Neural cell (in vitro differentiated cells): ENCODE measurements around the gene RNF4. TPM values are rescaled to one million over a fixed set of nuclear protein-coding genes. Genes with fewer than 3 reads are reported as not detected.

ENCODE experiments used
- H2AFZ ChIP-seq: fragments of 200-600, 300-800 bp; sonication (generic), shearing (Covaris generic); 2 replicates; pipeline ENCODE4 v1.6.0; 2014; ENCODE audit warnings: low read depth, mild to moderate bottlenecking, antibody characterized with exemption, low read length, moderate library complexity
- H3F3A ChIP-seq: fragments of 200-600 bp; shearing (Covaris generic); 2 replicates; pipeline ENCODE4 v1.6.1; 2016; ENCODE audit warnings: mild to moderate bottlenecking, moderate library complexity, mixed read lengths, antibody characterized with exemption, low read length; ENCODE audit not compliant: insufficient read depth, poor library complexity, severe bottlenecking
- H3K27ac ChIP-seq: fragments of 200-600, 300-800 bp; sonication (generic), shearing (Covaris generic); 2 replicates; pipeline ENCODE4 v1.5.1; 2014; ENCODE audit warnings: mild to moderate bottlenecking, low read length, moderate library complexity
- H3K27me3 ChIP-seq: fragments of 300-800, 200-600 bp; sonication (generic), shearing (Covaris generic); 2 replicates; pipeline ENCODE4 v1.6.0; 2014; ENCODE audit warnings: mild to moderate bottlenecking, low read depth, low read length, moderate library complexity; ENCODE audit not compliant: insufficient read depth
- H3K36me3 ChIP-seq: fragments of 300-800, 200-600 bp; sonication (generic), shearing (Covaris generic); 2 replicates; pipeline ENCODE4 v1.5.1; 2014; ENCODE audit warnings: mild to moderate bottlenecking, antibody characterized with exemption, low read length, moderate library complexity; ENCODE audit not compliant: insufficient read depth
- H3K4me2 ChIP-seq: fragments of 300-800, 200-600 bp; sonication (generic), shearing (Covaris generic); 2 replicates; pipeline ENCODE4 v1.6.0; 2014; ENCODE audit warnings: mild to moderate bottlenecking, low read length
- H3K4me3 ChIP-seq: fragments of 300-800, 200-600 bp; sonication (generic), shearing (Covaris generic); 2 replicates; pipeline ENCODE4 v1.5.1; 2014; ENCODE audit warnings: mild to moderate bottlenecking, low read length, moderate library complexity
- H3K79me2 ChIP-seq: fragments of 200-600 bp; shearing (Covaris generic); replicated peaks from 2 replicates; pipeline ENCODE4 v1.6.0; 2014; ENCODE audit warnings: mild to moderate bottlenecking, low read length, moderate library complexity; ENCODE audit not compliant: insufficient read depth
- H3K9ac ChIP-seq: fragments of 300-800, 200-600 bp; sonication (generic), shearing (Covaris generic); 2 replicates; pipeline ENCODE4 v1.6.1; 2016; ENCODE audit warnings: mild to moderate bottlenecking, low read length, mixed read lengths
- H3K9me2 ChIP-seq: fragments of 200-600 bp; shearing (Covaris generic); 2 replicates; pipeline ENCODE4 v1.6.1; 2016; ENCODE audit warnings: mild to moderate bottlenecking, low read length, mixed read lengths; ENCODE audit not compliant: insufficient read depth
- H3K9me3 ChIP-seq: fragments of 200-600, 300-800 bp; sonication (generic), shearing (Covaris generic); 2 replicates; pipeline ENCODE4 v1.6.1; 2016; ENCODE audit warnings: mild to moderate bottlenecking, mixed run types, low read length, moderate library complexity, mixed read lengths
- H4K20me1 ChIP-seq: fragments of 200-600 bp; shearing (Covaris generic); 2 replicates; pipeline ENCODE4 v1.6.1; 2016; ENCODE audit warnings: mild to moderate bottlenecking, mixed run types; ENCODE audit not compliant: insufficient read depth
- CTCF ChIP-seq: fragments of 450-650 bp; IDR thresholded peaks from 2 replicates; pipeline ENCODE4 v1.5.1; 2014; ENCODE audit warnings: antibody characterized with exemption, mild to moderate bottlenecking, moderate library complexity; ENCODE audit not compliant: poor library complexity, severe bottlenecking
- EP300 ChIP-seq: fragments of 450-650 bp; conservative IDR thresholded peaks from 2 replicates; pipeline ENCODE4 v1.6.1; 2014; ENCODE audit warnings: antibody characterized with exemption, mild to moderate bottlenecking, moderate library complexity; ENCODE audit not compliant: poor library complexity, severe bottlenecking
- EZH2 ChIP-seq: fragments of 200-600, 300-800 bp; shearing (Covaris generic), sonication (generic); IDR thresholded peaks from 2 replicates; pipeline ENCODE4 v1.6.1; 2014; ENCODE audit warnings: antibody characterized with exemption, low read length, borderline replicate concordance, mild to moderate bottlenecking; ENCODE audit not compliant: insufficient read depth, poor library complexity, severe bottlenecking
- MXI1 ChIP-seq: fragments of 450-650 bp; conservative IDR thresholded peaks from 2 replicates; pipeline ENCODE4 v1.6.1; 2014; ENCODE audit warnings: antibody characterized with exemption, mild to moderate bottlenecking; ENCODE audit not compliant: poor library complexity, severe bottlenecking
- POLR2AphosphoS5 ChIP-seq: IDR thresholded peaks from 2 replicates; pipeline ENCODE4 v1.6.1; 2012
- RAD21 ChIP-seq: fragments of 450-650 bp; conservative IDR thresholded peaks from 2 replicates; pipeline ENCODE4 v1.6.1; 2014; ENCODE audit warnings: antibody characterized with exemption, mild to moderate bottlenecking, moderate library complexity
- REST ChIP-seq: IDR thresholded peaks from 2 replicates; pipeline ENCODE4 v1.6.1; 2012; ENCODE audit warnings: borderline replicate concordance
- SMC3 ChIP-seq: fragments of 450-650 bp; conservative IDR thresholded peaks from 2 replicates; pipeline ENCODE4 v1.6.1; 2014; ENCODE audit warnings: antibody characterized with exemption, mild to moderate bottlenecking, moderate library complexity; ENCODE audit not compliant: poor library complexity
- TAF1 ChIP-seq: IDR thresholded peaks from 2 replicates; pipeline ENCODE4 v1.6.1; 2012; ENCODE audit warnings: low read depth
- polyA plus RNA-seq: library from polyadenylated mRNA; depleted of rRNA; stranded (reverse); fragments of >200 nt; gene quantifications from 2 replicates; pipeline ENCODE4 v1.2.3, GENCODE V29; 2014

RNF4 gene
- polyA plus RNA-seq, 1 donor from 2014 or later, result 48.2 TPM

- Histone ChIP-seq H3K4me3 (no peak overlapping the region), H3K79me2 (no peaks in the 10 kb centered on the region), H2AFZ (no peak overlapping the region), H3K9ac (no peak overlapping the region), H3K9me3 (no peaks in the 10 kb centered on the region), H3K27ac (no peak overlapping the region), H3K27me3 (no peaks in the 10 kb centered on the region), H3K36me3 (peaks cover 9% of the 10 kb centered on the region), H4K20me1 (no peaks in the 10 kb centered on the region), H3F3A (no peaks in the 10 kb centered on the region), H3K4me2 (no peak overlapping the region), H3K9me2 (no peaks in the 10 kb centered on the region)
- no peak for TF ChIP-seq TAF1
- TF ChIP-seq MXI1, result no peak
- TF ChIP-seq EP300, result no peak
Observed at GRCh38 chr4:2501034-2501594, 32.2 kb downstream of the RNF4 start.

DNA sequence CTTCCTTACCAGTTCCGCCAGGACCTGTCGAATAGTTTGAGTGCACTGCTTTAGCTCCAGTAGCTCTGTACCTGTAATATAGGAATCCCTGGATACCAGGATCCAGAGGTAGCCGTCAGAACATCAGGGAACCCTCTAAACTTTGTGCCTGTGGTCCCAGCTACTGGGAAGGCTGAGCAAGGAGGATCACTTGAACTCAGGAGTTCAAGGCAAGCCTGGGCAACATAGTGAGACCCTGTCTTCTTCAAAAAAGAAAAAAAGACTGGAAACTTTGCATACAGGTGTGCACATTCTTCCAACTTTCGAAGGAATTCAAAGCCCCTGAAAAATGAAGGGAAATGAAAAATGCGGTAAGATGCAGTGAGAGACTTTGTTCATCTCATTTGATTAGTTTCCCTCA is 34.9 kb downstream of the RNF4 start:
- H3K4me2 ChIP-seq, result no peak overlapping the region
- H3K36me3 ChIP-seq, result peaks cover 9% of the 10 kb centered on the region
- no peak overlapping the region for H2AFZ ChIP-seq
- no peaks in the 10 kb centered on the region for H4K20me1 ChIP-seq
- H3K27me3 ChIP-seq, result no peaks in the 10 kb centered on the region
- no peaks in the 10 kb centered on the region for H3K9me2 ChIP-seq
- no peak for TF ChIP-seq CTCF
- TF ChIP-seq EP300, result no peak
- no peak for TF ChIP-seq RAD21
- no peak for TF ChIP-seq EZH2
- H3K9ac ChIP-seq, result no peak overlapping the region
- no peaks in the 10 kb centered on the region for H3K9me3 ChIP-seq
- no peaks in the 10 kb centered on the region for H3K79me2 ChIP-seq
- no peak overlapping the region for H3K27ac ChIP-seq
- H3K4me3 ChIP-seq, result no peak overlapping the region
- H3F3A ChIP-seq, result no peaks in the 10 kb centered on the region

GRCh38 chr4:2507259-2507658 is 38.4 kb downstream of the RNF4 start:
- Histone ChIP-seq H4K20me1 (no peaks in the 10 kb centered on the region), H3K27ac (no peak overlapping the region), H2AFZ (no peak overlapping the region), H3K27me3 (no peaks in the 10 kb centered on the region), H3K9me3 (no peaks in the 10 kb centered on the region), H3F3A (no peaks in the 10 kb centered on the region), H3K4me2 (no peak overlapping the region), H3K9me2 (no peaks in the 10 kb centered on the region), H3K4me3 (no peak overlapping the region), H3K79me2 (no peaks in the 10 kb centered on the region), H3K36me3 (peaks cover 9% of the 10 kb centered on the region), H3K9ac (no peak overlapping the region)
- TF ChIP-seq SMC3 (no peak), MXI1 (no peak), EP300 (no peak), POLR2AphosphoS5 (no peak), EZH2 (no peak), RAD21 (no peak)

DNA sequence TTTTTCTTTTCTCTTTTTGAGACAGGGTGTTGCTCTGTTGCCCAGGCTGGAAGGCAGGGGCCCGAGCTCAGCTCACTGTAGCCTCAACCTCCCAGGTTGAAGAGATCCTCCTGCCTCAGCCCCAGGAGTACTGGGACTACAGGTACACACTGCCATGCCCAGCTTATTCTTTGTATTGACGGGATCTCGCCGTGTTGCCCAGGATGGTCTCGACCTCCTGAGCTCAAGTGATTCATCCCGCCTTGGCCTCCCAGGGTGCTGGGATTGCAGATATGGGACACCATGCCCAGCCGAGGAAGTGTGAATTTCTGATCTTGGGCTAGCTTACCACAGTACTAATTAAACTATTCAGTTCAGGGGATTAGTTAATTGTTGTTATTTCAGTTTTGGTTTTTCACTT is 38.9 kb downstream of the RNF4 start:
- no peak for TF ChIP-seq TAF1
- no peak for TF ChIP-seq REST
- TF ChIP-seq SMC3, result no peak
- Histone ChIP-seq H3K36me3 (peaks cover 13% of the 10 kb centered on the region), H3K79me2 (no peaks in the 10 kb centered on the region)

More for the DNA sequence above, 38.9 kb downstream of the RNF4 start:
- no peak overlapping the region for H3K4me2 ChIP-seq
- H3K9ac ChIP-seq, result no peak overlapping the region
- H3K27ac ChIP-seq, result no peak overlapping the region
- no peaks in the 10 kb centered on the region for H4K20me1 ChIP-seq
- H2AFZ ChIP-seq, result no peak overlapping the region
- H3K9me3 ChIP-seq, result no peaks in the 10 kb centered on the region
- no peak overlapping the region for H3K4me3 ChIP-seq
- no peaks in the 10 kb centered on the region for H3K27me3 ChIP-seq
- H3F3A ChIP-seq, result no peaks in the 10 kb centered on the region
- H3K9me2 ChIP-seq, result no peaks in the 10 kb centered on the region
